ENCODE results near the gene ESRP2.

The ESRP2 gene

GRCh38 chr16:68275611-68276191 lies 39.8 kb upstream of the ESRP2 start:
- no peak overlapping the region for H3K4me3 ChIP-seq
- peak overlapping the region; percentile 10; the same call in 1 of the 2 replicates for H3K4me2 ChIP-seq
- peaks cover 90% of the 10 kb centered on the region for H3K36me3 ChIP-seq
- H3K27ac ChIP-seq: no peak overlapping the region
- no peak for TF ChIP-seq Cebpa-rat (IDR thresholded peaks at IDR 0.05)
- peaks cover 60% of the 10 kb centered on the region for H4K20me1 ChIP-seq
- H3K4me1 ChIP-seq: peaks cover 37% of the 10 kb centered on the region
- no peaks in the 10 kb centered on the region; the same call in 1 of the 2 replicates for H3K9me3 ChIP-seq
- peak overlapping the region; percentile 26; the same call in 1 of the 2 replicates for H3K9ac ChIP-seq
- no peaks in the 10 kb centered on the region for H3K27me3 ChIP-seq

- Histone ChIP-seq H4K20me1 (peaks cover 72% of the 10 kb centered on the region), H3K27me3 (no peaks in the 10 kb centered on the region), H3K4me2 (no peak overlapping the region), H3K27ac (no peak overlapping the region), H3K36me3 (peaks cover 87% of the 10 kb centered on the region), H3K4me3 (no peak overlapping the region), H3K9me3 (no peaks in the 10 kb centered on the region; the same call in 1 of the 2 replicates), H3K9ac (no peak overlapping the region), H3K4me1 (peaks cover 28% of the 10 kb centered on the region; the same call in 1 of the 2 replicates)
- TF ChIP-seq Cebpa-rat (IDR thresholded peaks at IDR 0.05): no peak
Observed at GRCh38 chr16:68274441-68274840, 38.5 kb upstream of the ESRP2 start.

GRCh38 chr16:68273896-68274295 lies 38.0 kb upstream of the ESRP2 start:
- no peak for TF ChIP-seq Cebpa-rat (IDR thresholded peaks at IDR 0.05)
- Histone ChIP-seq H3K4me2 (no peak overlapping the region), H3K27ac (no peak overlapping the region), H3K4me3 (no peak overlapping the region), H3K9me3 (no peaks in the 10 kb centered on the region; the same call in 1 of the 2 replicates), H3K36me3 (peaks cover 87% of the 10 kb centered on the region), H3K9ac (no peak overlapping the region), H4K20me1 (peaks cover 78% of the 10 kb centered on the region), H3K4me1 (peaks cover 28% of the 10 kb centered on the region; the same call in 1 of the 2 replicates), H3K27me3 (no peaks in the 10 kb centered on the region)

- H3K27ac ChIP-seq: no peak overlapping the region
- H3K4me2 ChIP-seq: no peak overlapping the region
- H3K9me3 ChIP-seq: no peaks in the 10 kb centered on the region
- H4K20me1 ChIP-seq: peaks cover 82% of the 10 kb centered on the region
- peaks cover 89% of the 10 kb centered on the region for H3K36me3 ChIP-seq
- no peak overlapping the region for H3K9ac ChIP-seq
- H3K4me1 ChIP-seq: peaks cover 32% of the 10 kb centered on the region
- no peaks in the 10 kb centered on the region for H3K27me3 ChIP-seq
- H3K4me3 ChIP-seq: no peak overlapping the region
- TF ChIP-seq Cebpa-rat (IDR thresholded peaks at IDR 0.05): no peak
Observed at GRCh38 chr16:68273459-68273858, 37.5 kb upstream of the ESRP2 start.

GRCh38 chr16:68272507-68273209 lies 36.7 kb upstream of the ESRP2 start:
- Histone ChIP-seq H4K20me1 (peaks cover 90% of the 10 kb centered on the region), H3K4me3 (no peak overlapping the region), H3K4me1 (peaks cover 40% of the 10 kb centered on the region), H3K9ac (no peak overlapping the region), H3K27me3 (no peaks in the 10 kb centered on the region), H3K4me2 (0 out of 2 replicates have a peak overlapping the region, but pooled peaks have one; percentile 4), H3K27ac (no peak overlapping the region), H3K36me3 (peaks cover 90% of the 10 kb centered on the region), H3K9me3 (no peaks in the 10 kb centered on the region)
- TF ChIP-seq Cebpa-rat (IDR thresholded peaks at IDR 0.05): no peak

- Histone ChIP-seq H3K4me2 (no peak overlapping the region), H3K36me3 (peaks cover 79% of the 10 kb centered on the region), H3K9ac (no peak overlapping the region), H3K27me3 (no peaks in the 10 kb centered on the region), H3K4me1 (peaks cover 54% of the 10 kb centered on the region), H3K9me3 (no peaks in the 10 kb centered on the region), H3K4me3 (no peak overlapping the region), H3K27ac (no peak overlapping the region), H4K20me1 (peaks cover 98% of the 10 kb centered on the region)
- no peak for TF ChIP-seq Cebpa-rat (IDR thresholded peaks at IDR 0.05)
Observed at GRCh38 chr16:68270353-68270752, 34.4 kb upstream of the ESRP2 start.

GRCh38 chr16:68269793-68270192 lies 33.9 kb upstream of the ESRP2 start:
- H3K4me2 ChIP-seq: no peak overlapping the region
- peaks cover 74% of the 10 kb centered on the region for H3K36me3 ChIP-seq
- no peak overlapping the region for H3K9ac ChIP-seq
- no peaks in the 10 kb centered on the region for H3K9me3 ChIP-seq
- peaks cover 50% of the 10 kb centered on the region for H3K4me1 ChIP-seq
- no peak for TF ChIP-seq Cebpa-rat (IDR thresholded peaks at IDR 0.05)
- H3K27me3 ChIP-seq: no peaks in the 10 kb centered on the region
- H3K4me3 ChIP-seq: no peak overlapping the region
- H3K27ac ChIP-seq: no peak overlapping the region
- H4K20me1 ChIP-seq: peaks cover 95% of the 10 kb centered on the region

GRCh38 chr16:68267612-68268405 lies 31.9 kb upstream of the ESRP2 start:
- Histone ChIP-seq H3K27me3 (no peaks in the 10 kb centered on the region), H3K9me3 (no peaks in the 10 kb centered on the region), H4K20me1 (peaks cover 76% of the 10 kb centered on the region), H3K9ac (no peak overlapping the region), H3K27ac (no peak overlapping the region), H3K36me3 (peaks cover 54% of the 10 kb centered on the region), H3K4me3 (no peak overlapping the region), H3K4me2 (peak overlapping the region; percentile 51), H3K4me1 (peaks cover 53% of the 10 kb centered on the region)
- TF ChIP-seq Cebpa-rat (IDR thresholded peaks at IDR 0.05): no peak

- TF ChIP-seq Cebpa-rat (IDR thresholded peaks at IDR 0.05): no peak
- H3K27me3 ChIP-seq: no peaks in the 10 kb centered on the region
- peaks cover 50% of the 10 kb centered on the region for H4K20me1 ChIP-seq
- peak overlapping the region; percentile 88 for H3K4me3 ChIP-seq
- no peaks in the 10 kb centered on the region for H3K9me3 ChIP-seq
- peaks cover 68% of the 10 kb centered on the region for H3K4me1 ChIP-seq
- H3K4me2 ChIP-seq: peak overlapping the region; percentile 82
- peak overlapping the region; percentile 97 for H3K27ac ChIP-seq
- peak overlapping the region; percentile 94 for H3K9ac ChIP-seq
- H3K36me3 ChIP-seq: peaks cover 40% of the 10 kb centered on the region
Observed at GRCh38 chr16:68265078-68265920, 29.4 kb upstream of the ESRP2 start.

All from BLaER1 (cell line).